H9 (cell line): ENCODE results near the gene CYP2C19. TPM values are rescaled to one million over a fixed set of nuclear protein-coding genes. Genes with fewer than 3 reads are reported as not detected.

Source experiments
- DNase-seq: peaks from one replicate; pipeline ENCODE4 v3.0.0-alpha.2; 2017
- H2AFZ ChIP-seq: one replicate; pipeline ENCODE4 v1.6.1; 2013; ENCODE audit warnings: mild to moderate bottlenecking, low read length, control low read depth, moderate library complexity
- H2AK5ac ChIP-seq: 2 replicates; pipeline ENCODE4 v1.6.1; 2013; ENCODE audit warnings: low read length, control low read depth, mixed read lengths; ENCODE audit not compliant: insufficient read length
- H2BK120ac ChIP-seq: one replicate; pipeline ENCODE4 v1.6.1; 2013; ENCODE audit warnings: low read depth, mild to moderate bottlenecking, low read length, control low read depth, inconsistent platforms; ENCODE audit not compliant: poor library complexity, severe bottlenecking
- H2BK12ac ChIP-seq: 2 replicates; pipeline ENCODE4 v1.6.1; 2013; ENCODE audit warnings: low read length, control low read depth, mixed read lengths, low read depth; ENCODE audit not compliant: insufficient read length
- H2BK15ac ChIP-seq: 2 replicates; pipeline ENCODE4 v1.6.1; 2013; ENCODE audit warnings: low read depth, low read length, control low read depth
- H2BK20ac ChIP-seq: one replicate; pipeline ENCODE4 v1.6.1; 2013; ENCODE audit warnings: low read depth, mild to moderate bottlenecking, low read length, control low read depth, inconsistent platforms; ENCODE audit not compliant: poor library complexity, severe bottlenecking
- H2BK5ac ChIP-seq: 2 replicates; pipeline ENCODE4 v1.6.1; 2013; ENCODE audit warnings: low read length, control low read depth, mixed read lengths; ENCODE audit not compliant: insufficient read length
- H3K14ac ChIP-seq: 2 replicates; pipeline ENCODE4 v1.6.1; 2013; ENCODE audit warnings: low read length, control low read depth; ENCODE audit not compliant: insufficient read depth
- H3K18ac ChIP-seq: 2 replicates; pipeline ENCODE4 v1.6.1; 2013; ENCODE audit warnings: low read depth, mild to moderate bottlenecking, mixed read lengths, low read length, control low read depth; ENCODE audit not compliant: insufficient read length
- H3K23ac ChIP-seq: 2 replicates; pipeline ENCODE4 v1.6.1; 2013; ENCODE audit warnings: low read length, control low read depth, mixed read lengths, low read depth; ENCODE audit not compliant: insufficient read length
- H3K23me2 ChIP-seq: 2 replicates; pipeline ENCODE4 v1.6.1; 2013; ENCODE audit warnings: low read depth, mild to moderate bottlenecking, mixed read lengths, low read length, control low read depth; ENCODE audit not compliant: insufficient read length, poor library complexity, severe bottlenecking
- H3K27ac ChIP-seq: 2 replicates; pipeline ENCODE4 v1.5.1; 2013; ENCODE audit warnings: low read length, control low read depth, mixed read lengths, low read depth; ENCODE audit not compliant: insufficient read length
- H3K27me3 ChIP-seq: 2 replicates; pipeline ENCODE4 v1.6.1; 2013; ENCODE audit warnings: low read length, control low read depth, inconsistent platforms; ENCODE audit not compliant: insufficient read depth
- H3K4ac ChIP-seq: 2 replicates; pipeline ENCODE4 v1.6.1; 2013; ENCODE audit warnings: low read depth, mild to moderate bottlenecking, control low read depth, inconsistent platforms, low read length, moderate library complexity
- H3K4me1 ChIP-seq: 2 replicates; pipeline ENCODE4 v1.6.1; 2013; ENCODE audit warnings: low read length, control low read depth, inconsistent platforms; ENCODE audit not compliant: insufficient read depth
- H3K4me2 ChIP-seq: 2 replicates; pipeline ENCODE4 v1.6.1; 2013; ENCODE audit warnings: low read length, control low read depth, mixed read lengths; ENCODE audit not compliant: insufficient read length, insufficient read depth
- H3K56ac ChIP-seq: 2 replicates; pipeline ENCODE4 v1.6.1; 2013; ENCODE audit warnings: low read depth, mild to moderate bottlenecking, mixed read lengths, low read length, control low read depth; ENCODE audit not compliant: insufficient read length
- H3K79me1 ChIP-seq: 2 replicates; pipeline ENCODE4 v1.6.1; 2013; ENCODE audit warnings: low read depth, mild to moderate bottlenecking, moderate library complexity, low read length, control low read depth, inconsistent platforms; ENCODE audit not compliant: insufficient read depth, poor library complexity, severe bottlenecking
- H3K79me2 ChIP-seq: 2 replicates; pipeline ENCODE4 v1.6.1; 2013; ENCODE audit warnings: low read length, control low read depth, inconsistent platforms; ENCODE audit not compliant: insufficient read depth
- H3K9ac ChIP-seq: 2 replicates; pipeline ENCODE4 v1.6.1; 2013; ENCODE audit warnings: low read length, control low read depth, mixed read lengths; ENCODE audit not compliant: insufficient read length; ENCODE audit errors: extremely low read depth
- H3K9me3 ChIP-seq: one replicate; pipeline ENCODE4 v1.6.1; 2013; ENCODE audit warnings: low read depth, low read length, inconsistent platforms; ENCODE audit not compliant: control insufficient read depth
- H3T11ph ChIP-seq: one replicate; pipeline ENCODE4 v1.6.1; 2013; ENCODE audit warnings: mild to moderate bottlenecking, low read length, control low read depth, inconsistent platforms
- H4K20me1 ChIP-seq: one replicate; pipeline ENCODE4 v1.6.1; 2013; ENCODE audit not compliant: control insufficient read depth, insufficient read length, insufficient read depth
- H4K5ac ChIP-seq: 2 replicates; pipeline ENCODE4 v1.6.1; 2013; ENCODE audit warnings: low read depth, mild to moderate bottlenecking, mixed read lengths, low read length, control low read depth; ENCODE audit not compliant: insufficient read length
- H4K8ac ChIP-seq: replicated peaks from 2 replicates; pipeline ENCODE4 v1.6.1; 2013; ENCODE audit warnings: low read length, control low read depth, mixed read lengths, low read depth; ENCODE audit not compliant: insufficient read length
- H4K91ac ChIP-seq: 2 replicates; pipeline ENCODE4 v1.6.1; 2013; ENCODE audit warnings: low read depth, mild to moderate bottlenecking, moderate library complexity, mixed read lengths, low read length, control low read depth; ENCODE audit not compliant: insufficient read length
- H3K27ac Mint-ChIP-seq, 3 experiments: 2 replicates in 2 of 3; 3 replicates in 1 of 3; pipeline ENCODE4 v1.8.0; 2020 to 2021; ENCODE audit warnings: mixed read lengths in 3 of 3, mild to moderate bottlenecking in 1 of 3, moderate library complexity in 1 of 3
- H3K27me3 Mint-ChIP-seq: 2 replicates; pipeline ENCODE4 v1.8.0; 2021; ENCODE audit warnings: low read depth, mild to moderate bottlenecking, moderate library complexity, mixed read lengths
- H3K36me3 Mint-ChIP-seq, 3 experiments: 2 replicates in 2 of 3; 3 replicates in 1 of 3; pipeline ENCODE4 v1.8.0; 2020 to 2021; ENCODE audit warnings: low read depth in 3 of 3, mixed read lengths in 3 of 3; ENCODE audit not compliant: insufficient read depth in 1 of 3
- H3K4me1 Mint-ChIP-seq, 2 experiments: 2 replicates each; pipeline ENCODE4 v1.8.0; 2020; ENCODE audit warnings: mixed read lengths in 2 of 2
- H3K4me3 Mint-ChIP-seq, 2 experiments: 2 replicates in 1 of 2; 3 replicates in 1 of 2; pipeline ENCODE4 v1.8.0; 2020 to 2021; ENCODE audit warnings: mild to moderate bottlenecking in 2 of 2, mixed read lengths in 2 of 2, moderate library complexity in 1 of 2
- H3K9me3 Mint-ChIP-seq, 2 experiments: 2 replicates in 1 of 2; 3 replicates in 1 of 2; pipeline ENCODE4 v1.8.0; 2020; ENCODE audit warnings: mild to moderate bottlenecking in 2 of 2, mixed read lengths in 2 of 2, moderate library complexity in 1 of 2
- WGBS: extraction: QIAGEN DNeasy Blood & Tissue Kit; methylation state at CpG from one replicate; pipeline ENCODE4 v1.1.7; 2013; ENCODE audit warnings: missing lambda C conversion rate, low lambda C conversion rate, mixed read lengths; ENCODE audit not compliant: insufficient read length; ENCODE audit errors: extremely low coverage; 5-methylcytosine and 5-hydroxymethylcytosine counted together
- total RNA-seq: library from RNA; stranded (reverse); gene quantifications from 2 replicates; pipeline ENCODE4 v1.2.1, GENCODE V29; 2021
- TF ChIP-seq, protein P1 (sequence below): fragments of 200-600 bp; sonication (generic); conservative IDR thresholded peaks from 3 replicates; pipeline ENCODE4 v1.8.0; 2021; ENCODE audit warnings: antibody characterized with exemption, mild to moderate bottlenecking

CYP2C19 gene
- total RNA-seq, 1 experiment from 2014 or later = not detected

DNA sequence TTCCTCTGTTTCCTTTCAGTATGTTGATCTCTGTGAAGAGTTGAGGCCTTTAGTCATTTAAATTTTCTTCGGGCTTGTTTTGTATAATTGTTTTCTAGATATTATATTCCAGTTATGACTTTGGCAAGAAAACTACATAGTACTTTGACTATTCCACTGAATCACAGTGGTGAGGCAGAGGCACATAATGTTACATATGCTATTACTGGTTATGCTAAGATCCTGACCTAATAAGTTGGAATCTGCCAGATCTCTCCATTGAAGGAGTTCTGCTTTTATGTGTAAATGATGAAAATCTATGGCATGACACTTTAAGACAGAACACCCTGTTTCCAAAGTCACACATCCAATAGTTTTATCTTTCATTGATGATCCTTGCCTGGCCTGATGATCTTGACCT is 83.7 kb downstream of the CYP2C19 start:
- no peak overlapping the region for H2BK15ac ChIP-seq
- no peak overlapping the region for H3K27ac ChIP-seq
- H4K5ac ChIP-seq = no peak overlapping the region
- H3K79me1 ChIP-seq = no peaks in the 10 kb centered on the region
- H2BK120ac ChIP-seq = no peak overlapping the region
- no peak overlapping the region for H2BK20ac ChIP-seq
- H3T11ph ChIP-seq = no peak overlapping the region
- H3K56ac ChIP-seq = no peak overlapping the region
- H3K27ac Mint-ChIP-seq = no peak overlapping the region
- H3K27me3 ChIP-seq = no peaks in the 10 kb centered on the region
- no peak overlapping the region for H3K4ac ChIP-seq
- no peak overlapping the region for H3K23ac ChIP-seq
- no peaks in the 10 kb centered on the region for H3K23me2 ChIP-seq
- H3K27me3 Mint-ChIP-seq = peaks cover 2% of the 10 kb centered on the region; the same call in 1 of the 2 replicates
- no peaks in the 10 kb centered on the region; a peak in 1 of 5 replicates for H3K9me3 Mint-ChIP-seq
- H4K91ac ChIP-seq = no peak overlapping the region
- TF ChIP-seq, protein P1, sequence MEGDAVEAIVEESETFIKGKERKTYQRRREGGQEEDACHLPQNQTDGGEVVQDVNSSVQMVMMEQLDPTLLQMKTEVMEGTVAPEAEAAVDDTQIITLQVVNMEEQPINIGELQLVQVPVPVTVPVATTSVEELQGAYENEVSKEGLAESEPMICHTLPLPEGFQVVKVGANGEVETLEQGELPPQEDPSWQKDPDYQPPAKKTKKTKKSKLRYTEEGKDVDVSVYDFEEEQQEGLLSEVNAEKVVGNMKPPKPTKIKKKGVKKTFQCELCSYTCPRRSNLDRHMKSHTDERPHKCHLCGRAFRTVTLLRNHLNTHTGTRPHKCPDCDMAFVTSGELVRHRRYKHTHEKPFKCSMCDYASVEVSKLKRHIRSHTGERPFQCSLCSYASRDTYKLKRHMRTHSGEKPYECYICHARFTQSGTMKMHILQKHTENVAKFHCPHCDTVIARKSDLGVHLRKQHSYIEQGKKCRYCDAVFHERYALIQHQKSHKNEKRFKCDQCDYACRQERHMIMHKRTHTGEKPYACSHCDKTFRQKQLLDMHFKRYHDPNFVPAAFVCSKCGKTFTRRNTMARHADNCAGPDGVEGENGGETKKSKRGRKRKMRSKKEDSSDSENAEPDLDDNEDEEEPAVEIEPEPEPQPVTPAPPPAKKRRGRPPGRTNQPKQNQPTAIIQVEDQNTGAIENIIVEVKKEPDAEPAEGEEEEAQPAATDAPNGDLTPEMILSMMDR = no peak
- H2AK5ac ChIP-seq = no peak overlapping the region
- H3K4me1 Mint-ChIP-seq = no peaks in the 10 kb centered on the region
- H4K8ac ChIP-seq = no peak overlapping the region
- H3K18ac ChIP-seq = no peak overlapping the region
- H2BK5ac ChIP-seq = no peak overlapping the region
- no peaks in the 10 kb centered on the region for H3K9me3 ChIP-seq
- no peaks in the 10 kb centered on the region for H4K20me1 ChIP-seq
- no peaks in the 10 kb centered on the region for H3K36me3 Mint-ChIP-seq
- no peaks in the 10 kb centered on the region for H3K79me2 ChIP-seq
- no CpG with 5 or more reads among the region's 1 CpG for WGBS
- no peak overlapping the region for H2BK12ac ChIP-seq
- H2AFZ ChIP-seq = no peak overlapping the region
- no peaks in the 10 kb centered on the region for H3K4me1 ChIP-seq
- H3K4me3 Mint-ChIP-seq = no peak overlapping the region
- no peak overlapping the region for H3K14ac ChIP-seq
- no peak for DNase-seq
- H3K4me2 ChIP-seq = no peak overlapping the region
- H3K9ac ChIP-seq = no peak overlapping the region
